ENCODE measurements around the gene COX6B2.
A peak's percentile ranks its signal among the peaks of the same experiment; 100 is the strongest.

The COX6B2 gene

DNA sequence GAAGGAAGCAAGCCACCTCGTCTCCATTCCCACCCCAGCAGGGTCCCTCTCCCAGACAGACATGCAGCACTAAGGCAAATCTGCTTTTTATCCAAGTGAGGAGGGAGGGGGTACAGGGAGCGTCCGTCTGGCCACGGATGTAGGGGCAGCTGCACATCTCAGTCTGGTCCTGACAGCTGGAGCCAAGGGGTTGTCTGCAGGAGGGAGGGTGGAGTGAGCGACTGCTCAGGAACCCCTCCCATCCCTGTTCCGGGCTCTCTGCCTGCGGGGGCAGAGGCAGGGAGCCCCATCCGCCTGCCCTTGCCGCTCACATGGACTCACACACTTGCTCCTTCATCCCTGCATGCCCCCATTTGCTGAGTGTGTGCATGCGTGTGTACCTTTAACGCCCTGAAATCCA is 24.7 kb upstream of the COX6B2 start (continued):
- TF ChIP-seq, protein P1, sequence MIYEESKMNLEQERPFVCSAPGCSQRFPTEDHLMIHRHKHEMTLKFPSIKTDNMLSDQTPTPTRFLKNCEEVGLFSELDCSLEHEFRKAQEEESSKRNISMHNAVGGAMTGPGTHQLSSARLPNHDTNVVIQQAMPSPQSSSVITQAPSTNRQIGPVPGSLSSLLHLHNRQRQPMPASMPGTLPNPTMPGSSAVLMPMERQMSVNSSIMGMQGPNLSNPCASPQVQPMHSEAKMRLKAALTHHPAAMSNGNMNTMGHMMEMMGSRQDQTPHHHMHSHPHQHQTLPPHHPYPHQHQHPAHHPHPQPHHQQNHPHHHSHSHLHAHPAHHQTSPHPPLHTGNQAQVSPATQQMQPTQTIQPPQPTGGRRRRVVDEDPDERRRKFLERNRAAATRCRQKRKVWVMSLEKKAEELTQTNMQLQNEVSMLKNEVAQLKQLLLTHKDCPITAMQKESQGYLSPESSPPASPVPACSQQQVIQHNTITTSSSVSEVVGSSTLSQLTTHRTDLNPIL (CRISPR knock-in tag; IDR thresholded peaks at IDR 0.05; ENCODE audit: low read depth), result no peak
- TF ChIP-seq ZNF565 (CRISPR knock-in tag; conservative IDR thresholded peaks at IDR 0.05; ENCODE audit: low read depth) (no peak), CSDC2 (CRISPR knock-in tag; IDR thresholded peaks at IDR 0.05) (no peak), OSR1 (CRISPR knock-in tag; IDR thresholded peaks at IDR 0.05) (no peak), ZC3H10 (CRISPR knock-in tag; IDR thresholded peaks at IDR 0.05) (no peak), SNAI2 (CRISPR knock-in tag; IDR thresholded peaks at IDR 0.05) (no peak)
- TF ChIP-seq, protein P2, sequence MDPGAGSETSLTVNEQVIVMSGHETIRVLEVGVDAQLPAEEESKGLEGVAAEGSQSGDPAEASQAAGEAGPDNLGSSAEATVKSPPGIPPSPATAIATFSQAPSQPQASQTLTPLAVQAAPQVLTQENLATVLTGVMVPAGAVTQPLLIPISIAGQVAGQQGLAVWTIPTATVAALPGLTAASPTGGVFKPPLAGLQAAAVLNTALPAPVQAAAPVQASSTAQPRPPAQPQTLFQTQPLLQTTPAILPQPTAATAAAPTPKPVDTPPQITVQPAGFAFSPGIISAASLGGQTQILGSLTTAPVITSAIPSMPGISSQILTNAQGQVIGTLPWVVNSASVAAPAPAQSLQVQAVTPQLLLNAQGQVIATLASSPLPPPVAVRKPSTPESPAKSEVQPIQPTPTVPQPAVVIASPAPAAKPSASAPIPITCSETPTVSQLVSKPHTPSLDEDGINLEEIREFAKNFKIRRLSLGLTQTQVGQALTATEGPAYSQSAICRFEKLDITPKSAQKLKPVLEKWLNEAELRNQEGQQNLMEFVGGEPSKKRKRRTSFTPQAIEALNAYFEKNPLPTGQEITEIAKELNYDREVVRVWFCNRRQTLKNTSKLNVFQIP (CRISPR knock-in tag; IDR thresholded peaks at IDR 0.05; ENCODE audit: borderline replicate concordance, low read depth), result no peak

DNA sequence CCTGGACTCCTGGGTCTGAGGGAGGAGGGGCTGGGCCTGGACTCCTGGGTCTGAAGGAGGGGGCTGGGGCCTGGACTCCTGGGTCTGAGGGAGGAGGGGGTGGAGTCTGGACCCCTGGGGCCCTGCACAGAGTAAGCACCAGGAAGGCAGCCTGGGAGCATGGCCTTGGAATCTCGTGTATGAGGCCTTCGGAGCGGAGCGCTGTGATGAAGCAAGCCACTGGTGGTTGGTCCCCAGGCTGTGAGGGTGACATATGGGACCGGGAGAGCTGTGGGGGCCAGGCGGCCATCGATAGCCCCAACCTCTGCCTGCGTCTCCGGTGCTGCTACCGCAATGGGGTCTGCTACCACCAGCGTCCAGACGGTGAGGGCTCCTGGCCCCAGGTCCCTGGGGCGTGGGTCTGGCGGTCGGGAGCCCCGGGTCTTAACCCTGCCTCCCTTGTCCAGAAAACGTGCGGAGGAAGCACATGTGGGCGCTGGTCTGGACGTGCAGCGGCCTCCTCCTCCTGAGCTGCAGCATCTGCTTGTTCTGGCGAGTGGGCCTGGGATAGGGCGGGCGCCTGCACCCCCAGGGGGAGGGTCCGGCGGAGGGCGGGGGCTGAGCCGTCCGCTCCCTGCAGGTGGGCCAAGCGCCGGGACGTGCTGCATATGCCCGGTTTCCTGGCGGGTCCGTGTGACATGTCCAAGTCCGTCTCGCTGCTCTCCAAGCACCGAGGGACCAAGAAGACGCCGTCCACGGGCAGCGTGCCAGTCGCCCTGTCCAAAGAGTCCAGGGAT is 23.0 kb upstream of the COX6B2 start:
- ATAC-seq, result no peak
- TF ChIP-seq, protein P1 (CRISPR knock-in tag; IDR thresholded peaks at IDR 0.05; ENCODE audit: low read depth), result no peak
- TF ChIP-seq CSDC2 (CRISPR knock-in tag; IDR thresholded peaks at IDR 0.05), result no peak

DNA sequence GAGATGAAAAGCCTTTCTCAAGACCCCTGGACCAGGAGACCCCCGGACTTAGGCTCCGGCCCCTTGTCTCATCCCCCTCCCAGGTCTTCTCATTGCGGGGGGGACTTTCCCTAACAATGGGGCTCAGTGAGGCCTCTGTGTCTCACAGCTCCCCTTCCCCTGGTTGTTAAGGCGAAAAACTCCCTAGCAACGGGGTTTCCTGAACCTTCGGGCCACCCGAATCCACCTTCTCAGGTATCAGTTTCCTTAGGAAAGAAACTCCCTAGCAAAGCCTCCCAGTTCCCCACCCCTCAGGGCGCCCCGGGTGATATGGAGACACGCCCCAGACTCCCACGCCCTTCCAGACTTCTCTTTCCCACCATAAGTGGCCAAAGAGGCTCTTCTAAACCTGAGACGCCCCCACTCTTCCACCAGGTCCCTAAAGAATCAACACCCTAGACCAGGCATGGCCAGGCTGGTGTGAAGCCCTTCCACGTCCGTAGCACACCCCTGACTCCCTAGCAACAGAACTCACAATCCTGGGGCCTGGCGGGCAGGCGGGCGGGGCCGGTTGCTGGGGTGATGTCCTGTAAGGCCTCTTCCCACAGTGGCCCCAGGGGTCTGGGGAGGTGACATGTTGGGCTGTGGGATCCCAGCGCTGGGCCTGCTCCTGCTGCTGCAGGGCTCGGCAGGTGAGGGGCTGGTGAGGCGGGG is 21.9 kb upstream of the COX6B2 start, which contains the start of gene TMEM190:
TMEM190 (plus strand) TSS at position 586 of the 693 bp plus-strand sequence; CDS start at position 614, 28 bp downstream.
- no peak for TF ChIP-seq ZC3H10 (CRISPR knock-in tag; IDR thresholded peaks at IDR 0.05)
- TF ChIP-seq SNAI2 (CRISPR knock-in tag; IDR thresholded peaks at IDR 0.05), result no peak
- TF ChIP-seq, protein P3, sequence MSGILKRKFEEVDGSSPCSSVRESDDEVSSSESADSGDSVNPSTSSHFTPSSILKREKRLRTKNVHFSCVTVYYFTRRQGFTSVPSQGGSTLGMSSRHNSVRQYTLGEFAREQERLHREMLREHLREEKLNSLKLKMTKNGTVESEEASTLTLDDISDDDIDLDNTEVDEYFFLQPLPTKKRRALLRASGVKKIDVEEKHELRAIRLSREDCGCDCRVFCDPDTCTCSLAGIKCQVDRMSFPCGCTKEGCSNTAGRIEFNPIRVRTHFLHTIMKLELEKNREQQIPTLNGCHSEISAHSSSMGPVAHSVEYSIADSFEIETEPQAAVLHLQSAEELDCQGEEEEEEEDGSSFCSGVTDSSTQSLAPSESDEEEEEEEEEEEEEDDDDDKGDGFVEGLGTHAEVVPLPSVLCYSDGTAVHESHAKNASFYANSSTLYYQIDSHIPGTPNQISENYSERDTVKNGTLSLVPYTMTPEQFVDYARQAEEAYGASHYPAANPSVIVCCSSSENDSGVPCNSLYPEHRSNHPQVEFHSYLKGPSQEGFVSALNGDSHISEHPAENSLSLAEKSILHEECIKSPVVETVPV (CRISPR knock-in tag; IDR thresholded peaks at IDR 0.05), result no peak
- no peak for TF ChIP-seq ISL1 (CRISPR knock-in tag; IDR thresholded peaks at IDR 0.05)
- no peak for TF ChIP-seq OSR1 (CRISPR knock-in tag; IDR thresholded peaks at IDR 0.05)
- no peak for TF ChIP-seq ZFP3 (CRISPR knock-in tag; IDR thresholded peaks at IDR 0.05)
- no peak for TF ChIP-seq BACH2 (CRISPR knock-in tag; IDR thresholded peaks at IDR 0.05; ENCODE audit: borderline replicate concordance)
- no peak for TF ChIP-seq GLIS3 (CRISPR knock-in tag; IDR thresholded peaks at IDR 0.05)
- TF ChIP-seq TCF4 (CRISPR knock-in tag; IDR thresholded peaks at IDR 0.05; ENCODE audit: borderline replicate concordance), result no peak
- no peak for TF ChIP-seq TOX (CRISPR knock-in tag; IDR thresholded peaks at IDR 0.05; ENCODE audit: borderline replicate concordance)
- no peak for TF ChIP-seq ESRRG (CRISPR knock-in tag; IDR thresholded peaks at IDR 0.05)
- ATAC-seq, result no peak

DNA sequence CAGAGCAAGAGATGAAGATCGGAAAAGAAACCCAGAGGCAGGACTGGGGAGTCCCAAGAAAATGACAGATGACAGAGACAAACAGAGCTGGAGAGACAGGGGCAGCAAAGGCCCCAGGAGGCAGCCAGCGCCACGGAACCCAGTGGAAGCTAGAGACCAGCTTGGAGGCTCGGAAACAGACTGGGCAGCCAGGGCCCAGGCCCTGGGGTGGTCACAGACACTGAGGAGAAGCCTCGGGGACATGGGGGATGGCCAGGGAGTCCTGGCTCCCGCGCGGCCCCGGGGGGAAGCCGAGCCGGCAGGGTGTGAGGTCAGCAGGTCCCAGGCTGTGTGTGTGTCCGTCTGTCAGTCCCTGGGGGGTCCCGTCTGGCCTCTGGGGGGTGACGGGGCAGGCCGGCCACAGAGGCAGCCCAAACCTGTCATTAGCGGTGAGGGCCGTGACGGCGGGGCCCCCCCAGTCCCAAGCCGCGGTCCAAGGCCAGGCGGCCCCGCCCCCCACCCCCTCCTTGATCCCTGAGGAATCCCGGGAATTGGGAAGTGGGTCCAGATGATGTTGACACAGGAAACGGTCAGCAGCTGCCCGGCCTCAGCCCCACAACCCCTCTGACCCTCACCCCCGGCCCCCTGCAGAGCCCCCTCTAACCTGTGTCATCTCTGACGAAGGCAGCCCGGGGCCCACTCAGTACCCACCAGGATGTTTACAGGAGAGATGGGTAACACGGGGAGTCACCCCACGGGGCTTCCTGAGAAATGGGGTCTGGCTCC is 19.7 kb upstream of the COX6B2 start:
- TF ChIP-seq ZNF70 (CRISPR knock-in tag; IDR thresholded peaks at IDR 0.05) (no peak), ESRRG (CRISPR knock-in tag; IDR thresholded peaks at IDR 0.05) (no peak), ZNF565 (CRISPR knock-in tag; conservative IDR thresholded peaks at IDR 0.05; ENCODE audit: low read depth) (no peak)
- TF ChIP-seq, protein P1 (CRISPR knock-in tag; IDR thresholded peaks at IDR 0.05; ENCODE audit: low read depth), result no peak
- ATAC-seq, result peak; percentile 4; the same call in 1 of the 3 replicates

Measured in SK-N-SH treated with all-trans-retinoic acid at 6 μM for 48 hours (cell line).